ENCODE measurements around the gene EYS. TPM values are rescaled to one million over a fixed set of nuclear protein-coding genes. Genes with fewer than 3 reads are reported as not detected.

The EYS gene
- total RNA-seq, 2 donors from 2014 or later = not detected

GRCh38 chr6:63732336-63732735, 1974.7 kb downstream of the EYS start:
- Mint-ChIP-seq H3K4me3 (no peak overlapping the region), H3K27me3 (no peaks in the 10 kb centered on the region), H3K4me1 (no peaks in the 10 kb centered on the region)

DNA sequence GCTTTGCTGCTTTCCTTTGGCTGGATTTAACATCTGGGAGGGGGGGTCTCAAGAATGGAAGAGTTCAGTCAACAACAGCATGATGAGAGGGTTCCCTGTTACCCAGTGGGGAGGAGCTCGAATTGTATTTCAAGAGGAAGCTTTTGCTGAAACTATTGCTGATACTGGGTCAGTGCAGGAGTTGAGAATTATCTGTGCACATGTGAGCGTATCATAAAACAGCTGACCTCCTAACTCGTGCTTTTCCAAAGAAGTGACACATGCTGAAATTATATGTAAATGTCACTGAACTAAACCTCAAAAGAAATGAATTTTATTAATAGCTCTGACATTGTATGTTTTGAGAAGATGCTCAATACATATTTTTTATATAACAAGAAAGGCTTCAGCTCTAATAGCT, 1975.1 kb downstream of the EYS start:
- DNase-seq = no peak
- no peak overlapping the region for H3K4me3 Mint-ChIP-seq
- H3K27me3 Mint-ChIP-seq = no peaks in the 10 kb centered on the region
- H3K4me1 Mint-ChIP-seq = no peaks in the 10 kb centered on the region
- H3K27ac Mint-ChIP-seq = no peak overlapping the region
- H3K9me3 ChIP-seq (ENCODE audit: control insufficient read depth, low read length, poor library complexity, severe bottlenecking) = no peaks in the 10 kb centered on the region
- H3K36me3 Mint-ChIP-seq (ENCODE audit: low read depth) = peaks cover 2% of the 10 kb centered on the region
- no peak for ATAC-seq

More at GRCh38 chr6:63732336-63732735, 1974.7 kb downstream of the EYS start:
- DNase-seq = no peak
- Mint-ChIP-seq H3K36me3 (ENCODE audit: low read depth) (peaks cover 2% of the 10 kb centered on the region), H3K27ac (no peak overlapping the region)
- ATAC-seq = no peak
- H3K9me3 ChIP-seq (ENCODE audit: control insufficient read depth, low read length, poor library complexity, severe bottlenecking) = no peaks in the 10 kb centered on the region

DNA sequence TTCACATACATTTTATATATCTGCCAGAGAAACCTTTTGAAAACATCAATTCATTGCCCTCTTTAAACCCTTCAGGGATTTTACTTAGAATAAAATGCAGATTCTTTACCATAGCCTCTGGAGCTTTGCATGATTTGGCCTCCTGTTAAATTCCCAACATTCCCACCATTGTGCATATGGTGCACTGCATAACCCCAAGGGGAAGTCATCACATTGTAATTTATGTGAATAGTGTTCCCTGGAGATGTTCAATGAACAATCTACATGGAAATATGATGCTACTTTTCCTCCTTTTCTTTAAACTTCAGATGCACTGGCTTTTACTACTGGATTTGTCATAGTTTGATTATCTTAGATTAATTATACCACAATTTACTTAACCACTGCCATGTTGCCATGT, 1976.7 kb downstream of the EYS start:
- no peak overlapping the region for H3K27ac Mint-ChIP-seq
- DNase-seq (no peak), ATAC-seq (no peak)
- peaks cover 2% of the 10 kb centered on the region for H3K36me3 Mint-ChIP-seq (ENCODE audit: low read depth)
- no peaks in the 10 kb centered on the region for H3K9me3 ChIP-seq (ENCODE audit: control insufficient read depth, low read length, poor library complexity, severe bottlenecking)
- H3K27me3 Mint-ChIP-seq = no peaks in the 10 kb centered on the region
- no peak overlapping the region for H3K4me3 Mint-ChIP-seq
- no peaks in the 10 kb centered on the region for H3K4me1 Mint-ChIP-seq

DNA sequence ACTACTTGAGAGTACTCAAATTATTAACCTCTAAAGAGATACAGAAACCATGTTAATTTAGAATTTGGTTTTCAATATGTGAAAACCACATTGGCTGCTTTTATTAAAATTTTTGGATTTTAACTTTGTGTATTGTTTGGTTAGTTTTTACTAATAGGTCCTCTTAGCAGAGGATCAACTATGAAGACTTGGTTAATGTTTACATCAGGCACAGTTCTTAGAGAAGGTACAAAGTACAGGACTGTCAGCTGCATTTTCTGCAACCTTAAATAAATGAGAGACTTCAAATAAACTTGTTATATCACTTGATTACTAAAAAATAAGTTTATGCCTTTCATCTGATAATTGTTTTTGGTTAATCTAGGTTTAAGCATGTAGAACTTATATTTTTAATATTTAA, 1982.3 kb downstream of the EYS start:
- H3K9me3 ChIP-seq (ENCODE audit: control insufficient read depth, low read length, poor library complexity, severe bottlenecking) = no peaks in the 10 kb centered on the region
- Mint-ChIP-seq H3K4me1 (peaks cover 2% of the 10 kb centered on the region), H3K36me3 (ENCODE audit: low read depth) (peaks cover 1% of the 10 kb centered on the region), H3K27me3 (no peaks in the 10 kb centered on the region), H3K4me3 (no peak overlapping the region), H3K27ac (no peak overlapping the region)
- DNase-seq = no peak
- no peak for ATAC-seq

DNA sequence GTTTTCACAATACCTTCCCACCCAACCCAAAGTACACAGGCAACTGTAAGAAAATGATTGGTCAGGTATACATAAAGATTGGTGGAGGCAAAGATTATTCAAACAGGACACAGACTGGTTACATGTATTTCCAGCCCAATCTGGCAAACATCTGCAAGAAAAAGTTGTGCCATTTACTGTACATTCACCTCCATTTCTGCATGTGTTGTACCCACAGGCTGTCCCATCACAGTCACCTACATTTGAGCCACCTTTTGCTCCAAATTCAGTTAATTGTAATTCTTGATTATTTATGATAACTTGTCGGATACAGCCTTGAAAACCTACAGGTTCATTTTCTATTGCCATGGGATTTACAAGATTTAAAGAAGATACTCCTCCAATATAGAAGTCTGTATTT, 1985.8 kb downstream of the EYS start:
- H3K27me3 Mint-ChIP-seq = no peaks in the 10 kb centered on the region
- peaks cover 2% of the 10 kb centered on the region for H3K4me1 Mint-ChIP-seq
- no peaks in the 10 kb centered on the region for H3K9me3 ChIP-seq (ENCODE audit: control insufficient read depth, low read length, poor library complexity, severe bottlenecking)

DNA sequence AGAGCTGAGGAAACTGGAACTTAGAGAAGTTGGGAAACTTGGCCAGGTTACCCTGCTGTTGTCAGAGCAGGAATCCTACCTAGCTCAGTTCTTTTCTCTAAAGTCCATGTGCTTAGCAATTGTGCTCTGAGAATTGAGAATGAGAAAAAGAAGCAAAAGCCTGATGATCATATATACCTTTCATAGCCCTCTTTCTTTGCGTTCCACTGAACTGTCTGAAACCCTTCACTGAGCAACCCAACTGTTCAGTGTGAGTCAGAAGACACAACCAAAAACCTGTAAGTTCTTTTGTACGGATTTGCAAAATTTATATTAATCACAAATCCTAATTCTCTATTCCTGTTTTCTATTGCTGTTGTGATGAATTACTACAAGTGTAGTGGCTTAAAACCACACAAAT, 1990.9 kb downstream of the EYS start:
- Mint-ChIP-seq H3K27me3 (no peaks in the 10 kb centered on the region), H3K36me3 (ENCODE audit: low read depth) (peaks cover 15% of the 10 kb centered on the region), H3K27ac (no peak overlapping the region), H3K4me1 (peaks cover 9% of the 10 kb centered on the region), H3K4me3 (no peak overlapping the region)
- DNase-seq (no peak), ATAC-seq (no peak)
- no peaks in the 10 kb centered on the region for H3K9me3 ChIP-seq (ENCODE audit: control insufficient read depth, low read length, poor library complexity, severe bottlenecking)

More for the DNA sequence above, 1985.8 kb downstream of the EYS start:
- Mint-ChIP-seq H3K4me3 (no peak overlapping the region), H3K36me3 (ENCODE audit: low read depth) (no peaks in the 10 kb centered on the region), H3K27ac (no peak overlapping the region)
- no peak for ATAC-seq
- DNase-seq = no peak

- Mint-ChIP-seq H3K27me3 (no peaks in the 10 kb centered on the region), H3K4me1 (peaks cover 6% of the 10 kb centered on the region), H3K27ac (no peak overlapping the region), H3K36me3 (ENCODE audit: low read depth) (peaks cover 19% of the 10 kb centered on the region), H3K4me3 (no peak overlapping the region)
- H3K9me3 ChIP-seq (ENCODE audit: control insufficient read depth, low read length, poor library complexity, severe bottlenecking) = no peaks in the 10 kb centered on the region
- DNase-seq (no peak), ATAC-seq (no peak)
These were observed 1992.9 kb downstream of the EYS start for GRCh38 chr6:63714091-63714490.

GRCh38 chr6:63713332-63713731, 1993.7 kb downstream of the EYS start:
- H3K36me3 Mint-ChIP-seq (ENCODE audit: low read depth) = peaks cover 19% of the 10 kb centered on the region
- H3K9me3 ChIP-seq (ENCODE audit: control insufficient read depth, low read length, poor library complexity, severe bottlenecking) = no peaks in the 10 kb centered on the region
- H3K4me3 Mint-ChIP-seq = no peak overlapping the region
- H3K27me3 Mint-ChIP-seq = no peaks in the 10 kb centered on the region
- no peak overlapping the region for H3K27ac Mint-ChIP-seq
- DNase-seq (no peak), ATAC-seq (no peak)
- H3K4me1 Mint-ChIP-seq = peaks cover 6% of the 10 kb centered on the region

DNA sequence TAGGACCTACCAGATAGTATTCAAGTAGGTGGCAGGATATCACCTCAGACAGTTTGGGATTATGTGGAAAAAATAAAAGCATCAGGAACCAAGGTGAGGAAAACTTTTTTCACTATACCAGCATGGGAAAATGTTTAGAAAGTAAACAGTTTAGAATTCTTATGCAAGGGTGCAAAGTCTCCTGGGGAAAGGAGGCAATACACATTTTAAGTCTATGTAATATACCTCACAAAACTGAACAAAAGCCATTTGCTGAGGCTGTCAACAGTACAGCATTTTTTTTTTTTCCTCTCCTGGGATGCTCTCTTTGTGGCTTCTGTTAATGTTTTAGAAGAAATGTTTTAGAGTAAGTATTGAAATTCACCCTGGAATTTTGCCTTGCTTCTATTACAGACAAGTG, 1997.9 kb downstream of the EYS start:
- no peaks in the 10 kb centered on the region for H3K9me3 ChIP-seq (ENCODE audit: control insufficient read depth, low read length, poor library complexity, severe bottlenecking)
- Mint-ChIP-seq H3K4me3 (no peak overlapping the region), H3K4me1 (peaks cover 13% of the 10 kb centered on the region), H3K36me3 (ENCODE audit: low read depth) (peaks cover 21% of the 10 kb centered on the region), H3K27me3 (no peaks in the 10 kb centered on the region), H3K27ac (no peak overlapping the region)
- ATAC-seq (no peak), DNase-seq (no peak)

- H3K4me1 Mint-ChIP-seq = peaks cover 13% of the 10 kb centered on the region
These were observed 1998.4 kb downstream of the EYS start for GRCh38 chr6:63708631-63709030.

GRCh38 chr6:63706630-63707029, 2000.4 kb downstream of the EYS start:
- Mint-ChIP-seq H3K27ac (peak overlapping the region; percentile 24), H3K4me3 (no peak overlapping the region), H3K27me3 (no peaks in the 10 kb centered on the region), H3K4me1 (peaks cover 12% of the 10 kb centered on the region), H3K36me3 (ENCODE audit: low read depth) (peaks cover 9% of the 10 kb centered on the region)
- H3K9me3 ChIP-seq (ENCODE audit: control insufficient read depth, low read length, poor library complexity, severe bottlenecking) = no peaks in the 10 kb centered on the region
- DNase-seq (no peak), ATAC-seq (no peak)

More at GRCh38 chr6:63708631-63709030, 1998.4 kb downstream of the EYS start:
- Mint-ChIP-seq H3K27ac (no peak overlapping the region), H3K27me3 (no peaks in the 10 kb centered on the region), H3K4me3 (no peak overlapping the region), H3K36me3 (ENCODE audit: low read depth) (peaks cover 21% of the 10 kb centered on the region)
- no peaks in the 10 kb centered on the region for H3K9me3 ChIP-seq (ENCODE audit: control insufficient read depth, low read length, poor library complexity, severe bottlenecking)
- ATAC-seq = no peak
- DNase-seq = no peak

DNA sequence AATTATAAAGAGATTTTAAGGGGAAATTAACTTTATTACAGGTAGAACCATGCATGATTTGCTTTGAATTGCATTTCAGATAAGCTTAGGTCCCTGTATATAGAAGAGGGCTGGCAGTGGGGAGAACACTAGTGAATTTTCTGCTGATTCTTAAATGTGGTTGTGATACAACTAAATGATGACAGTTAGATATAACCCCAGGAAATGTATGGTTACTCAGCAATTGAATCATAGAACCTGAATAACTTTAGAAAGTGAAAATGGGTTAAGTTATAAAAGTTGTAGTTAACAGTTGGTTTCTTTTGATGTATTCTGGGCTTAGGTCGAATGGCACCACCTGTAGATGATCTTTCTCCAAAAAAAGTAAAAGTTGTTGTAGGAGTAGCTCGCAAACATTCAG, 2001.3 kb downstream of the EYS start:
- no peaks in the 10 kb centered on the region for H3K9me3 ChIP-seq (ENCODE audit: control insufficient read depth, low read length, poor library complexity, severe bottlenecking)
- peaks cover 10% of the 10 kb centered on the region for H3K36me3 Mint-ChIP-seq (ENCODE audit: low read depth)
- ATAC-seq = no peak
- H3K4me1 Mint-ChIP-seq = peaks cover 13% of the 10 kb centered on the region
- H3K27ac Mint-ChIP-seq = peak overlapping the region; percentile 24
- H3K4me3 Mint-ChIP-seq = no peak overlapping the region
- no peaks in the 10 kb centered on the region for H3K27me3 Mint-ChIP-seq
- no peak for DNase-seq

DNA sequence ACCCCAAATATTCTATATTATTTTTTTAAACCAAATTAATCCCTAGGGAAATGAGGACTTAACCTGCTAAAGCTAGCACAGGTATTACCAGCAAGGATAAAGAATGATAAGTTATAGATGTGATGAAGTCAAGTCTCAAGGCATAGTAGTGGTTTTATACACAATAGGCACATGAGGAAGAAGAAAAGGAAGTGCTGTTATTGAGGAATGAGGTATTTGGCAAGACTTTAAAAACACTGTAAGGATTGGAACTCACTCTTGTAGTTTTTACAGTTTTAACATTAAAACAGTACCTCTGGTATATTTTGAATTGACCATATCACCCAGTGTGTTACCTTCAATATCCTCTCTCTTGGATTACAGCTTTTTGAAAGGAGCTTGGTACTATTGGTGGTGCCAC, 2016.8 kb downstream of the EYS start:
- no peak for ATAC-seq
- DNase-seq = no peak
- Mint-ChIP-seq H3K27ac (no peak overlapping the region), H3K4me1 (peaks cover 14% of the 10 kb centered on the region), H3K36me3 (ENCODE audit: low read depth) (peaks cover 10% of the 10 kb centered on the region), H3K4me3 (no peak overlapping the region), H3K27me3 (no peaks in the 10 kb centered on the region)
- H3K9me3 ChIP-seq (ENCODE audit: control insufficient read depth, low read length, poor library complexity, severe bottlenecking) = no peaks in the 10 kb centered on the region

GRCh38 chr6:63689421-63689820, 2017.6 kb downstream of the EYS start:
- H3K9me3 ChIP-seq (ENCODE audit: control insufficient read depth, low read length, poor library complexity, severe bottlenecking) = no peaks in the 10 kb centered on the region
- DNase-seq (no peak), ATAC-seq (no peak)
- peaks cover 14% of the 10 kb centered on the region for H3K4me1 Mint-ChIP-seq
- H3K27ac Mint-ChIP-seq = no peak overlapping the region
- H3K36me3 Mint-ChIP-seq (ENCODE audit: low read depth) = peaks cover 11% of the 10 kb centered on the region
- no peak overlapping the region for H3K4me3 Mint-ChIP-seq
- H3K27me3 Mint-ChIP-seq = no peaks in the 10 kb centered on the region
